Gastrocnemius medialis (tissue), 4 donors: ENCODE results near the gene ADORA2A.

Experiments
- POLR2A ChIP-seq, 2 donors: fragments of 450-650 bp; IDR thresholded peaks; one replicate each; pipeline ENCODE4 v1.6.1; 2017; ENCODE audit warnings: antibody characterized with exemption in 2 of 2, mild to moderate bottlenecking in 2 of 2, moderate library complexity in 2 of 2
- TF ChIP-seq, protein P1 (sequence below), 5 experiments: fragments of 450-650 bp in 3 of 5; fragments of 200-600 bp in 2 of 5; sonication (generic) in 2 of 5; IDR thresholded peaks in 4 of 5; conservative IDR thresholded peaks in 1 of 5; 1 replicate in 4 of 5; 2 replicates in 1 of 5; pipeline ENCODE4 v1.5.1; 2016 to 2019; ENCODE audit warnings: antibody characterized with exemption in 5 of 5, mild to moderate bottlenecking in 3 of 5, moderate library complexity in 3 of 5

GRCh38 chr22:24379536-24379935 lies 47.9 kb upstream of the ADORA2A start:
- TF ChIP-seq, protein P1, sequence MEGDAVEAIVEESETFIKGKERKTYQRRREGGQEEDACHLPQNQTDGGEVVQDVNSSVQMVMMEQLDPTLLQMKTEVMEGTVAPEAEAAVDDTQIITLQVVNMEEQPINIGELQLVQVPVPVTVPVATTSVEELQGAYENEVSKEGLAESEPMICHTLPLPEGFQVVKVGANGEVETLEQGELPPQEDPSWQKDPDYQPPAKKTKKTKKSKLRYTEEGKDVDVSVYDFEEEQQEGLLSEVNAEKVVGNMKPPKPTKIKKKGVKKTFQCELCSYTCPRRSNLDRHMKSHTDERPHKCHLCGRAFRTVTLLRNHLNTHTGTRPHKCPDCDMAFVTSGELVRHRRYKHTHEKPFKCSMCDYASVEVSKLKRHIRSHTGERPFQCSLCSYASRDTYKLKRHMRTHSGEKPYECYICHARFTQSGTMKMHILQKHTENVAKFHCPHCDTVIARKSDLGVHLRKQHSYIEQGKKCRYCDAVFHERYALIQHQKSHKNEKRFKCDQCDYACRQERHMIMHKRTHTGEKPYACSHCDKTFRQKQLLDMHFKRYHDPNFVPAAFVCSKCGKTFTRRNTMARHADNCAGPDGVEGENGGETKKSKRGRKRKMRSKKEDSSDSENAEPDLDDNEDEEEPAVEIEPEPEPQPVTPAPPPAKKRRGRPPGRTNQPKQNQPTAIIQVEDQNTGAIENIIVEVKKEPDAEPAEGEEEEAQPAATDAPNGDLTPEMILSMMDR (IDR thresholded peaks at IDR 0.05 in 4 of 5, conservative IDR thresholded peaks at IDR 0.05 in 1 of 5): no peak
- no peak for TF ChIP-seq POLR2A (IDR thresholded peaks at IDR 0.05)
